CD4-positive, alpha-beta memory T cell (primary cell): ENCODE measurements around the gene INF2. TPM values are rescaled to one million over a fixed set of nuclear protein-coding genes. Genes with fewer than 3 reads are reported as not detected.
"Not testable (repeated sequence)": the region's sequence is repeated elsewhere in the genome, so short reads cannot be mapped to it uniquely, and the experiment has no call there.

ENCODE experiments used
- CTCF ChIA-PET: fragments of 350-600 bp; sonication (Branson Sonifier 250); formaldehyde crosslinking; loops from one replicate; lab custom pipeline; 2021; ENCODE audit warnings: inconsistent platforms; ENCODE audit not compliant: partially characterized antibody; lab: Charles Lee
- POLR2A ChIA-PET: fragments of 350-600 bp; sonication (Branson Sonifier 250); formaldehyde crosslinking; loops from one replicate; lab custom pipeline; 2021; ENCODE audit not compliant: partially characterized antibody; lab: Charles Lee
- DNase-seq, 5 donors: peaks; one replicate each; pipeline versions ENCODE4 v3.0.0 to v3.0.0-alpha.2; 2020 to 2022; ENCODE audit warnings: mixed read lengths in 1 of 5
- H3K27ac ChIP-seq: one replicate; pipeline ENCODE4 v1.7.0; 2013; ENCODE audit warnings: low read depth, low read length
- H3K27me3 ChIP-seq: 2 replicates; pipeline ENCODE4 v1.7.0; 2013; ENCODE audit warnings: mild to moderate bottlenecking, low read length, moderate library complexity; ENCODE audit not compliant: insufficient read depth
- H3K36me3 ChIP-seq: 2 replicates; pipeline ENCODE4 v1.7.0; 2013; ENCODE audit warnings: mild to moderate bottlenecking, low read length, moderate library complexity; ENCODE audit not compliant: insufficient read depth
- H3K4me1 ChIP-seq: 2 replicates; pipeline ENCODE4 v1.7.0; 2013; ENCODE audit warnings: mild to moderate bottlenecking, low read length, moderate library complexity; ENCODE audit not compliant: insufficient read depth
- H3K4me3 ChIP-seq, 2 donors: one replicate each; pipeline ENCODE4 v1.7.0; 2013; ENCODE audit warnings: low read length in 2 of 2, mild to moderate bottlenecking in 1 of 2
- H3K9me3 ChIP-seq, 2 donors: one replicate each; pipeline ENCODE4 v1.7.0; 2013; ENCODE audit warnings: low read length in 2 of 2, control low read depth in 1 of 2; ENCODE audit not compliant: control insufficient read depth in 1 of 2
- H3K27ac Mint-ChIP-seq, 7 donors: one replicate each; pipeline ENCODE4 v1.8.0; 2020 to 2021; ENCODE audit warnings: mixed read lengths in 7 of 7, mild to moderate bottlenecking in 6 of 7, inconsistent platforms in 3 of 7, moderate library complexity in 3 of 7
- H3K27me3 Mint-ChIP-seq, 2 donors: one replicate each; pipeline ENCODE4 v1.8.0; 2020 to 2021; ENCODE audit warnings: mixed read lengths in 2 of 2
- H3K36me3 Mint-ChIP-seq, 2 donors: one replicate each; pipeline ENCODE4 v1.8.0; 2020 to 2021; ENCODE audit warnings: mixed read lengths in 2 of 2, inconsistent platforms in 1 of 2, mild to moderate bottlenecking in 1 of 2
- H3K4me1 Mint-ChIP-seq, 4 donors: one replicate each; pipeline ENCODE4 v1.8.0; 2020 to 2021; ENCODE audit warnings: mixed read lengths in 4 of 4, mild to moderate bottlenecking in 1 of 4
- H3K4me3 Mint-ChIP-seq, 8 donors: one replicate each; pipeline ENCODE4 v1.8.0; 2020 to 2021; ENCODE audit warnings: mixed read lengths in 8 of 8, mild to moderate bottlenecking in 7 of 8, moderate library complexity in 6 of 8, inconsistent platforms in 3 of 8
- H3K9me3 Mint-ChIP-seq, 8 donors: one replicate each; pipeline ENCODE4 v1.8.0; 2020 to 2021; ENCODE audit warnings: mixed read lengths in 8 of 8, mild to moderate bottlenecking in 5 of 8, inconsistent platforms in 3 of 8, moderate library complexity in 1 of 8
- intact Hi-C: fragments of 100-400 bp; cut with micrococcal nuclease; formaldehyde crosslinking; loops from one replicate; pipeline ENCODE4 v1.15.1; 2023
- polyA plus RNA-seq, 2 donors: library from polyadenylated mRNA; unstranded; fragments of 300-500 nt; fragmentation: Illumina TruSeq; gene quantifications; one replicate each; pipeline ENCODE4 v1.2.3, GENCODE V29; 2021
- total RNA-seq, 2 experiments: library from RNA; stranded (reverse); gene quantifications; one replicate each; pipeline ENCODE4 v1.2.3, GENCODE V29; 2021

Gene INF2
- total and polyA plus RNA-seq, 4 experiments from 2014 or later = 4.0 to 96.8 (median 52.4) TPM

- Histone ChIP-seq H3K4me3 (no peak overlapping the region), H3K9me3 (no peaks in the 10 kb centered on the region), H3K4me1 (peaks cover 6% of the 10 kb centered on the region), H3K36me3 (no peaks in the 10 kb centered on the region), H3K27me3 (no peaks in the 10 kb centered on the region), H3K27ac (no peak overlapping the region)
- intact Hi-C loops = no loop called here
- peaks cover 0 to 4% (median 0%) of the 10 kb centered on the region in 4 donors for H3K4me1 Mint-ChIP-seq
- DNase-seq = no peak
- no peaks in the 10 kb centered on the region for H3K36me3 Mint-ChIP-seq
- peaks cover 4 to 6% of the 10 kb centered on the region in 2 donors for H3K27me3 Mint-ChIP-seq
- CTCF ChIA-PET = interaction anchor here (0.6 to 2.0 kb wide), 2 partner anchors 14 to 575 kb away, joined by 3 to 5 read pairs; no protein-coding TSS in a partner anchor
- no peak overlapping the region for H3K4me3 Mint-ChIP-seq
- H3K27ac Mint-ChIP-seq = no peak overlapping the region
- peaks cover 0 to 4% (median under 1%) of the 10 kb centered on the region in 8 donors for H3K9me3 Mint-ChIP-seq
- POLR2A ChIA-PET = no interaction called here
Observed at GRCh38 chr14:104652386-104652785, 37.0 kb upstream of the INF2 start.

GRCh38 chr14:104653130-104653920 is 36.1 kb upstream of the INF2 start:
- H3K9me3 Mint-ChIP-seq, H3K27me3 Mint-ChIP-seq, H3K27ac ChIP-seq, H3K27me3 ChIP-seq, H3K27ac Mint-ChIP-seq, H3K36me3 ChIP-seq, H3K9me3 ChIP-seq, H3K36me3 Mint-ChIP-seq, H3K4me1 ChIP-seq, DNase-seq, H3K4me3 Mint-ChIP-seq, H3K4me1 Mint-ChIP-seq, H3K4me3 ChIP-seq, intact Hi-C loops: not testable (repeated sequence)
- ChIA-PET POLR2A (interaction anchor here (0.6 kb wide), 1 partner anchor 16 kb away, joined by 5 read pairs; no protein-coding TSS in a partner anchor), CTCF (interaction anchor here (0.6 to 2.0 kb wide), 2 partner anchors 13 to 576 kb away, joined by 3 to 5 read pairs; no protein-coding TSS in a partner anchor)

- Histone ChIP-seq H3K9me3 (no peaks in the 10 kb centered on the region), H3K27me3 (no peaks in the 10 kb centered on the region), H3K27ac (no peak overlapping the region), H3K4me3 (no peak overlapping the region), H3K36me3 (no peaks in the 10 kb centered on the region), H3K4me1 (peaks cover 6% of the 10 kb centered on the region)
- CTCF ChIA-PET = interaction anchor here (2.0 kb wide), 1 partner anchor 12 kb away, joined by 6 read pairs; no protein-coding TSS in a partner anchor
- intact Hi-C loops = no loop called here
- DNase-seq = no peak
- Mint-ChIP-seq H3K4me1 (peaks cover 0 to 7% (median 0%) of the 10 kb centered on the region in 4 donors), H3K4me3 (no peak overlapping the region), H3K27ac (no peak overlapping the region), H3K36me3 (no peaks in the 10 kb centered on the region), H3K27me3 (peaks cover 4% of the 10 kb centered on the region in 2 donors), H3K9me3 (peaks cover 0 to 4% (median under 1%) of the 10 kb centered on the region in 8 donors)
- POLR2A ChIA-PET = interaction anchor here (0.6 kb wide), 1 partner anchor 15 kb away, joined by 5 read pairs; no protein-coding TSS in a partner anchor
Observed at GRCh38 chr14:104654119-104654518, 35.3 kb upstream of the INF2 start.

- Histone ChIP-seq H3K27me3 (no peaks in the 10 kb centered on the region), H3K4me1 (peaks cover under 1% of the 10 kb centered on the region), H3K4me3 (no peak overlapping the region), H3K27ac (no peak overlapping the region), H3K36me3 (no peaks in the 10 kb centered on the region), H3K9me3 (no peaks in the 10 kb centered on the region)
- ChIA-PET POLR2A (interaction anchor here (0.6 kb wide), 1 partner anchor 43 kb away, joined by 4 read pairs; no protein-coding TSS in a partner anchor), CTCF (interaction anchor here (2.0 kb wide), 1 partner anchor 10 kb away, joined by 6 read pairs; no protein-coding TSS in a partner anchor)
- no peak for DNase-seq
- no peak overlapping the region for H3K4me3 Mint-ChIP-seq
- peaks cover 0 to 4% (median under 1%) of the 10 kb centered on the region in 8 donors for H3K9me3 Mint-ChIP-seq
- H3K27ac Mint-ChIP-seq = no peak overlapping the region
- H3K27me3 Mint-ChIP-seq = peaks cover 3 to 5% of the 10 kb centered on the region in 2 donors
- H3K36me3 Mint-ChIP-seq = no peaks in the 10 kb centered on the region
- intact Hi-C loops = no loop called here
- H3K4me1 Mint-ChIP-seq = peaks cover 0 to 4% (median 0%) of the 10 kb centered on the region in 4 donors
Observed at GRCh38 chr14:104655128-104655848, 34.1 kb upstream of the INF2 start.

GRCh38 chr14:104656014-104656714 is 33.3 kb upstream of the INF2 start:
- Histone ChIP-seq H3K9me3 (no peaks in the 10 kb centered on the region), H3K27me3 (peaks cover 2% of the 10 kb centered on the region), H3K36me3 (no peaks in the 10 kb centered on the region), H3K4me3 (no peak overlapping the region), H3K27ac (no peak overlapping the region), H3K4me1 (no peaks in the 10 kb centered on the region)
- intact Hi-C loops = no loop called here
- CTCF ChIA-PET = interaction anchor here (2.0 kb wide), 1 partner anchor 10 kb away, joined by 6 read pairs; no protein-coding TSS in a partner anchor
- POLR2A ChIA-PET = no interaction called here
- Mint-ChIP-seq H3K36me3 (no peaks in the 10 kb centered on the region), H3K27me3 (peaks cover 4 to 9% of the 10 kb centered on the region in 2 donors), H3K4me1 (peaks cover 1 to 4% (median 3%) of the 10 kb centered on the region in 4 donors), H3K27ac (peak overlapping the region in 2 of 7 donors; percentile 11 to 43), H3K4me3 (no peak overlapping the region), H3K9me3 (peaks cover 0 to 6% (median 2%) of the 10 kb centered on the region in 8 donors)
- DNase-seq = no peak

- Mint-ChIP-seq H3K4me1 (peaks cover 1 to 7% (median 4%) of the 10 kb centered on the region in 4 donors), H3K27me3 (peaks cover 9 to 14% of the 10 kb centered on the region in 2 donors), H3K9me3 (peaks cover 0 to 11% (median 2%) of the 10 kb centered on the region in 8 donors), H3K4me3 (no peak overlapping the region), H3K27ac (peak overlapping the region in 1 of 7 donors; percentile 24), H3K36me3 (no peaks in the 10 kb centered on the region)
- no peaks in the 10 kb centered on the region for H3K4me1 ChIP-seq
- no peaks in the 10 kb centered on the region for H3K9me3 ChIP-seq
- peaks cover 5% of the 10 kb centered on the region for H3K27me3 ChIP-seq
- ChIA-PET CTCF (interaction anchor here (1.2 kb wide), 1 partner anchor 13 kb away, joined by 4 read pairs; no protein-coding TSS in a partner anchor), POLR2A (no interaction called here)
- no peak overlapping the region for H3K27ac ChIP-seq
- intact Hi-C loops = no loop called here
- H3K4me3 ChIP-seq = no peak overlapping the region
- no peaks in the 10 kb centered on the region for H3K36me3 ChIP-seq
- no peak for DNase-seq
Observed at GRCh38 chr14:104657101-104657524, 32.3 kb upstream of the INF2 start.
